Measurements from ENCODE around the gene MRPL49.
"Not testable (repeated sequence)": the region's sequence is repeated elsewhere in the genome, so short reads cannot be mapped to it uniquely, and the experiment has no call there.

MRPL49 gene

DNA sequence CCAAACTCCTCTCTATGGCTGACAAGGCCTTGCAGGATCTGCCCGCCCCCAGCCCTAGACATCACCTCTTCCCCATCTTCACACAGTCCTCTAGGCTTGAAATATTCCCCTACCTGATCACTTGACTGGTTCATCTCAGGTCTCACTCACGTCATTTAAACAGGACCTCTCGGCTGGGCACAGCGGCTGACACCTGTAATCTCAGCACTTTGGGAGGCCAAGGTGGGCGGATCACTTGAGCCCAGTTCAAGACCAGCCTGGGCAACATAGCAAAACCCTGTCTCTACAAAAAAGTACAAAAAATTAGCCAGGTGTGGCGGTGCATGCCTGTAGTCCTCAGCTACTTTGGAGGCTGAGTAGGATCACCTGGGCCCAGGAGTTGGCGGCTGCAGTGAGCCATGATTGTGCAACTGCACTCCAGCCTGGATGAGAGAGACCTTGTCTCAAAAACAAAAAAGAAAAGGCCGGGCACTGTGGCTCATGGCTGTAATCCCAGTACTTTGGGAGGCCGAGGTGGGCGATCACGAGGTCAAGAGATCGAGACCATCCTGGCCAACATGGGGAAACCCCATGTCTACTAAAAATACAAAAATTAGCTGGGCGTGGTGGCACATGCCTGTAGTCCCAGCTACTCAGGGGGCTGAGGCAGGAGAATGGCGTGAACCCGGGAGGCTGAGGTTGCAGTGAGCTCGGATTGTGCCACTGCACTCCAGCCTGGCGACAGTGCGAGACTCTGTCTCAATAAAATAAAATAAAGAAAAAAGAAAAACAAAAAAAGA lies 3.0 kb upstream of the MRPL49 start:
- DNase-seq, result not testable (repeated sequence)

DNA sequence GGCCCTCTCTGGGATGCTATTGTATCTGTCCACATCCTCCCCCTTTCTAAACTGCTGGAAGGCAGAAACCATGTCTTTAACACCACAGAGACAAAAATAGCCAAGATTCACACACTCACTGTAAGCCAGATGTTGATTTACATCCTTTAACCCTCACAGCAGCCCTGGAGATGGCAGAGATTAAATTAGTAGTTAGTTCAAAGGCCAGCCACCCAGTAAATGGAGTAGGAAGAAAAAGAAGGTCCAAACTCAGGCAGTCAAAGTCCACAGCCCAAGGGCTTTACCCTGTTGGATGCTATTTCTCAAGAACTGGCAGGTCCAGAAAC lies 2.5 kb upstream of the MRPL49 start:
- DNase-seq, result no peak

DNA sequence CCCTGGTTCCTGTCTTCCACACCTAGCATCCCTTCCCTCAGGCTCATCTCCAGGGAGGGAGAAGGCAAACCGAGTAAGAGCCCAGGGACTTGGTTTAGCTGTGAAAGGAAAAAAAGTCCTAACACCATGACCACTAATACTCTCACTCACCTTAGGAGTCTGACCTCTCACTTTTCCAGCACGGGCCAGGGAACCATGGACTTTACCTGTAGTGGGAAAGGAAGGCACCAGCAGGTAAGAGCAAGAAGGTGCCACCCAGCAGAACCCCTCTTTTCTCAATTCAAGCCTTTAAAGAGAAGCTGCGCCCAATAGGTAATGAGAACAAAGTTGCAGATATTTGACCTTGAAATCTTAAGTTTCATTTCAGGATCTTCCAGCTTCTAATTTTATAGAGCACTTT lies 1.3 kb upstream of the MRPL49 start:
- no peak for DNase-seq

DNA sequence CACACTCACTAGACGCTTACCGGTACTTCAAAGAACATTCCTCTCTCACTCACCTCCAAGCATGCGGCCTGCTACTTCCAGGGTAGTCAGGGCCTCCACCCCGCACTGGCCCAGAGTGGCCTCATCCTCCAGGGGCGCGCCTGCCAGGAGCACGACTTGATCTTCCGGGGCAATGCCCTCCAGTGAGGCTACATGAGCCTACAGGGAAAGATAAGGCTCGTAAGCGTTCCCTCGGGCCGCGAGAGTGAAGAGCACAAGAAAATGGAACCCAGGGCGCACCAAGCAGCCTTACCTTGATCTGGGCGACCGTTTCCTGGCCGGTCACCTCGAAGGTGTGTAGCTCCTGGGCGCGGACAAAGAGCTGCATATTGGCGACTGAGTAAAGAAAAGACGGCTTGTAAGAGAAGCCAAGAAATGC lies 665 bp upstream of the MRPL49 start:
- DNase-seq, result no peak

DNA sequence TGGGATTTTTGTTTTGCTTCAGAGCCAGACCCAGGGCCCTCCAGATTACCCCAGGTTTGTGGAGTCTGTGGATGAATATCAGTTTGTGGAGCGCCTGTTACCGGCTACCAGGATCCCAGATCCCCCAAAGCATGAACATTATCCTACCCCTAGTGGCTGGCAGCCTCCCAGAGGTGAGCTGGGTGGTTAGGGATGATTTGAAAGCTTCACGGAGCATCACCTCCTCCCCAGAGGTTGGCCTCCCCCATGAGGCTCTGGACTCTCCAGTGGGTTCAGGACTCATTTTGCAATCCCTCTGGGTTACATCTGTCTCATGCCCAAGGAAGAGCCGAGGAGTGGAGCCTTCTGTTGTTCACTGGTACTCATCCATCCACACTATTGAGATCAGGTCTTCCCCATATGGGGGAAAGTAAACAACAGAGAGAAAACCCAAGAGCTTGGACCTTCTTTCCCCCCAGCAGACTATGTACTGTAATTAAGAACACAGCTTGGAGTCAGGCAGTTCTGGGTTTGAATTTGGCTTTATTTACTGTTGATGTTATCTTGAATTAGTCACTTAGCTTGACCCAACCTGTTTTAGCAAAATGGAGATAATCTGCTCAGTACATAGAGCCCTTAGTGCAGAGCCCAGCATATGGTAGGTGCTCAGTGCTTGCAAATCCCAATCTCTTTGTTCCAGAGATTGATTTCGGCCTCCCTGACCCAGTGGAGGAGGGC lies 2.5 kb downstream of the MRPL49 start:
- DNase-seq, result no peak

DNA sequence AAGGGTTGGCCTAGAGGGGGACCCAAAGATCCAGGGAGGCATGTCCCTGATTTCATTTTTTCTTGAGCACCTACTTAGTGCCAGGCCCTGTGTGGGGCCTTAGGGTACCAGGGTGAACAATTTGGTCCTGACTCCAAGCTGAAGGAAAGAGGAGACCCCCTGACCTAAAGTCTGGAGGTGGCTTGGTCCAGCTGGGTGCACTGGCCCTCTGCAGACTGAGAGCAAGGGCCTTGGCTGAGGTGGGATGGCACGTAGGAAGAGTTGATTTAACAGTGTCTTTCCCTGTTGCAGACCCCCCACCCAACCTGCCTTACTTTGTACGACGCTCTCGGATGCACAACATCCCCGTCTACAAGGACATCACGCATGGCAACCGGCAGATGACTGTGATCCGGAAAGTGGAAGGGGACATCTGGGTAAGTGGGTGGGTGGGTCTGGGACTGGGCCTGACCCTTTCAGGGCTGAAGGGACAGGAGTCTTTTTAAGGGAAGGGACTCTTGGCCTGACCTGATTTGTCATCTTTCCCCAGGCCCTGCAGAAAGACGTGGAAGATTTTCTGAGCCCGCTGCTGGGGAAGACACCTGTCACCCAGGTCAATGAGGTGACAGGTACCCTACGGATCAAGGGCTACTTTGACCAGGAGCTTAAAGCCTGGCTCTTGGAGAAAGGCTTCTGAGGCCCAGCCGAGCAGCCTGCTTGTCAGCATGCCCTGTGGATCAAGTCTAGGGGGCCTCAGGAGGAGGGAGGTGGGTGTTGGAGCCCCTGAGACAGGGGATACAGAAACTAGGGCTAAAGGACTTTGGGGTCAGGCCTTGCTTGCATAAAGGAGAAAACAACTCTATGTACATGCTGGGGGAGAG lies 3.3 kb downstream of the MRPL49 start:
- no peak for DNase-seq

DNA sequence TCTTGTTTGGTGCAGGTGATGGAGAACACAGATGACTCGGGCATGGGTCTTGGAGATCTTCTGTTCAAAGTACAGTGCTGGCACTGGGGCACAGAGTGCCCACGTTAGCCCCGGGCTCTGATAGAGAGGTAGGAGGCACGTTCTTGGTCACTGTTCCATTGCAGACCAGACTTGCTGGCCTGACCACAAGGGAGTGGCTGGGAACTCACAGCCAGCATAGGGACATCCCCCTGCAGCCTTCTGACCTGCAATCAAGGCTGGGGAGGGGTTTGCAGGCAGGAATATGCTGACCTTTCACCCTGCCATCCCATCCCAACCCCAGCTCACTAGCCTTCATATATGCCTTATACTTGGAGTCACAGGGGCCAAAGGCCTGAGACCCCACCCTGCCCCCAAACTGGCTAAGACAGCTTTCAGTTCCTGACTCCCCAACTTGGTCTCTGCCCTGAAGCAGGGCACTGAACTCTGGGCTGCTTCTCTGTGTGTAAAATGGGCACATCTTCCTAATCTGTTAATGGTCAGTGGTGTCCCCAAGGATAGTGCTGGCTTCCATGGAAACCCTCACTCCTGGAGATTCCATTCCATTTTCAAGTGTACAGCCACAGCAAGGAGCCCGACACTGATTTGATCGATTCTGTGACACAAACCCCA lies 4.6 kb downstream of the MRPL49 start:
- no peak for DNase-seq

DNA sequence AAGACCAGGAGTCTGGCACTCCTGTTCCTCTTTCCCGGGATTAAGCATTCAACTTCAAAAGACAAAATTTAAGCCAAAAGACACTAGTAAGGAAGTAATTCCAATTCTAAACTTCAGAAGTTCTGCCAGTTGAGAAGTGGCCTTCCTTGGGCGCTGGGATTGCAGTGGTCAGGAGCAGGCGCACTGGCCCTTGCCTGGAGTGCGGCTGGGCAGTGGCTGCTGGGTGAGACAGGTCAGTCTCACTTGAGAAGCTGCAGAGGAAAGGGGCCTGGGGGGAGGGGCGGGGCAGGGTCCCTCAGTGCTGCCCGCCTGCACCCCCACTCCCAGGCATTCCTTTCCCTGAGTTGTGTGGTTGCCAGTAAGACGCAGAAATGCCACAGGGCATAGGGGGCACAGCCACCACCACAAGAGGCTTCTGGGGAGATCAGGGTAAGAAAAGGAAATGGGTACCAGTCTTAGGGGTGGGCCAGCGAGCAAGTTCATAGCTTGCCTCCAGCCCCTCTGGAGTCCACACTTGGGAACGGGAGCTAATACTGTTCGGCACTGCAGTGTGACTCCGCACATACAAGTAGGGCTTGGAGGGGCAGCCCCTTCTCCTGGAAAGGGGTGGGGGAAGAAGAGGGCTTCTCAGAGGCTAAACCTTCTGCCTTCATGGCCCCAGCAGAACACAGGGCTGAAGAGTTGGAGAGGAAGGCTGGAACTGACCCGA lies 5.5 kb downstream of the MRPL49 start:
- no peak for DNase-seq

DNA sequence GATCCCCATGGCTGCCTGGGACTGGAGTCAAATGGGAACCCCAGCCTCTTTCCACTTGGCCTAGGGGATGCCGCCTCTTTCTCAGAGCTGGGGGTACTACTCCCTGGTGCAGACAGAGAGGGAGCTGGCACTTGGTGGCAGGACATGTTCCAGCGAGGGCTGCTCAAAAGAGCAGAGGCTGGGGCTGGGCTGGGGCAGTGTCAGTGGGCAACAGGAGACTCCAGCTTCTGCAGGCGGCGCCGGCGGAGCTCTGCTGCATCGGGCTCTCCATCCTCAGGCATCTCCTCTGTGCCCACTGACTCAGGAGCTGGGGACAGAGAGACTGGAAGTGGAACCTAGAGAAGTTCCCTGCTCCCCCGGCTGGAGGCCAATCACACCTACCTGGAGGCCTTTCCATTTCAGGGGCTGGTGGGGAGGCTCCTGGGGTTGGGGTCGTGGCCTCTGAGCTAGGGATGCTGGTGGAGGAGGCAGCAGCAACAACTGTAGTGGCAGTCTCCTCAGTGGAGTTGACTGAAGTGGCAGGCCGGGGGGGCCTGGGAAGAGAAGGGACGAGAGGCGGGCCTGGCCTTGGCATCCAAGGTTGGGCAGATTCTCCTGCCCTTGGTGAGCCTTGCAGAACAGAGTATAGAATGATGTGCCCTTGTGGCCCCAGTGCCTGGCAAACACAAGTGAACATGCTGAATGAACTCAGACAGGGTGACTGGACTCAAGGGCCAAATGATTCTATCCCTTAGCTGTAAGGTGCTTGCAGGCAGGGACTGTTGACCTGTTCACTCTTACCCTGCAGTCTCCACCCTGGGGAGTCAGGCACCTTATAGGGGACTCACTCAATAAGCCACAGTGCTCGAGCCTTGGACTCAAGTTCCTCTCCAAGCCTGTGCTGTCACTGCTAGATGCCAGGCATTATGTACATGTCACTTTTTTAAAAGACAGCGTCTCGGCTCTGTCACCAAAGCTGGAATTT lies 6.3 kb downstream of the MRPL49 start:
- DNase-seq, result no peak

DNA sequence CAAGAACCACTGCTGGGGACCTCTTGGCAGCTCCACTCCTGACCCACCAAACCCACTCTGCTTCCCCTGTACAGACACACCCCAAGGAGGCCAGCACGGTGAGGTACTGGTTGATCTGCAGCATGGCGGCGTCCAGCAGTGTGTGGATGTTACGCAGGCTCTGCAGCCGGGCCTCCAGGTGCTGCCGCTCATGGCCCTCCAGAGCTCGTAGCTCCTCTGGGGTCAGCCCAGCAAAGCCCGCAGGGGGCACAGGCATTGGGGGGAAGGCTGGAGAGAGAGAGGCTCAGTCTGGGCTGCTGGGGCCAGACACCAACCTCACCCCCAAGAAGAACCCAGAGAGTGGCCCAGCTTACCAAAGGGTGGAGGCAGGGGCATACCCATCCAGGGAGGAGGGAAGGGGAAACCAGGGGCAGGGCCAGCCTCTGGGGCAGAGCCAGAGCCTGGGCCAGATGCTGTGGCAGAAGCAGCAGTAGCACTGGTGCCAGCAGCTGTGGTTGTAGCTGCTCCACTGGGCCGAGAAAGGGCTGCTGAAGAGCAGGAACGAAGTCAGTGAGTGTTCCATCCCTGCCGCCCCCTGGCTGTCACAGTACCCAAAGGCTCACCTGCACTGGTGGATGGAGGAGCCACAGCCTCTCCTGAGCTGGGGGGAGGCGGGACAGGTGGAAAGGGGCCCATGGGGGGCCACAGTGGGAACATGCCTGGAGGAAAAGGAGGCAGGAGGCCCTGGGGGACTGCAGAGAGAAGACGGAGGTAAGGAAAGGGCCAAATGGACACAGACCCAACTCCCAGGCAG lies 7.7 kb downstream of the MRPL49 start:
- no peak for DNase-seq

DNA sequence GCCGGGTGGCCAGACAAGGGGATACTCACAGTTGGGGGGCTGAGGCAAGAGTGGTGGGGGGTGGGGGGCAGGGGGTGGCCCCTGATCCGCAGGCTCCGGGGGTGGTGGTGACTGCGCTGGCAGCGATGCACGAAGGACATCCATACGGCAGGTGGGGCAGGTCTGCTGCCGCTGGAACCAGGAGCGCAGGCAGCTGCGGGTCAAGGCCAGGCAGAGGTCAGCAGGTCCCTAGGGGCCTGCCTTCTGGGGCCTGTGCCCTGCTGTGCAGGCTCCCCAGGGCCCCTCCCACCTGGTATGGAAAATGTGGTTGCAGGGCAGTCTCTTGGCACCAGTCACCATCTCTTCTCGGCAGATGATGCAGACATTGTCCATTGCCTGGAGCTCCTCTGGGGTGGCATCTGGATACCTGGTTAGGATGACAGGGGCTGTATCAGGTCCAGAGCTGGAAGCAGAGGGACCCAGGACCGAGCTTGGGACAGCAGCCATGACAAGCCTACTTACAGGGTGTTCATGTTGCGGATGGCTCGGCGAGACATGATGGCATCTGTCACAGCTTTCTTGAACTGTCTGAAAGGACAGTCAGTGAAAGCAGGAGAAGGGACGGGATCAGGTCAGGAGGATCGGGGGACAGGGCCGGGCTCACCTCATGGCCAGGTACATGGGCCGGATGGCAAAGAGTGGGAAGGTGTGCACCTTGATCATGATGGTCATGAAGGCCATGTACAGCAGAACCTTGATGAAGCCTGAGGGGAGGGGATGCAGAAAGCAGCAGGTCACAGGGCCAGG lies 8.7 kb downstream of the MRPL49 start:
- DNase-seq, result no peak

DNA sequence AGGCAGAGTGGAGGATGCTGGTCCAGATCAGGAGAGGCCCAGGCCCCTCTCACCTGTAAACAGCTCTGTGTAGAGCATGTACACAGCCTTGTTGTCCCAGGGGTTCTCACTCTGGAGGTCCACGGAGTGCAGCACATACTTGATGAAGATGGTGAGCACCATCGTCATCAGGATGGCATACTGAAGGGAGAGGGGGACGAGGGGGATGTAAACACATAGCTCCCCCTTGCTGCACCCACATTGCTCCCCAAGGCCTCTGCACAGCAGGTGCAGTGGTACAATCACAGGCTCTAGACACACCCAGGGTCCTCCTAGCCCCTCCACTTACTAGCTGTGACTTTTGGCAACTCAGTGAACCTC lies 9.3 kb downstream of the MRPL49 start:
- DNase-seq, result no peak

DNA sequence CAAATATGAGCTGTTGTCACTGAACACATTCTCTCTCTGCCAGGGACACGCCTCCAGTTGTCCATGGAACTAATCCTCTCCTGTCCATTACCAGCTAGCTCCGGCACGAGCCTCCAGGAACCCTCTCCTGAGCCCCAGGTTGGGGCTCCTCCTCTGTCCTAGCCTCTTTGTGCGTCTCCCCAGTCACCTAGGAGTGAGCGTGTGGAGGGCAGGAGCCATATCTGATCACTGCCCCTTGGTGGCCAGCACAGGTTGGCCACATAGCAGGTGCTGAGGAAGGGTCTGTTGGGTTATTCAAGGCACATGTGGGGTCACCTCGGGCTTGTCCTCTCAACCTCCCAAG lies 9.7 kb downstream of the MRPL49 start:
- no peak for DNase-seq

DNA sequence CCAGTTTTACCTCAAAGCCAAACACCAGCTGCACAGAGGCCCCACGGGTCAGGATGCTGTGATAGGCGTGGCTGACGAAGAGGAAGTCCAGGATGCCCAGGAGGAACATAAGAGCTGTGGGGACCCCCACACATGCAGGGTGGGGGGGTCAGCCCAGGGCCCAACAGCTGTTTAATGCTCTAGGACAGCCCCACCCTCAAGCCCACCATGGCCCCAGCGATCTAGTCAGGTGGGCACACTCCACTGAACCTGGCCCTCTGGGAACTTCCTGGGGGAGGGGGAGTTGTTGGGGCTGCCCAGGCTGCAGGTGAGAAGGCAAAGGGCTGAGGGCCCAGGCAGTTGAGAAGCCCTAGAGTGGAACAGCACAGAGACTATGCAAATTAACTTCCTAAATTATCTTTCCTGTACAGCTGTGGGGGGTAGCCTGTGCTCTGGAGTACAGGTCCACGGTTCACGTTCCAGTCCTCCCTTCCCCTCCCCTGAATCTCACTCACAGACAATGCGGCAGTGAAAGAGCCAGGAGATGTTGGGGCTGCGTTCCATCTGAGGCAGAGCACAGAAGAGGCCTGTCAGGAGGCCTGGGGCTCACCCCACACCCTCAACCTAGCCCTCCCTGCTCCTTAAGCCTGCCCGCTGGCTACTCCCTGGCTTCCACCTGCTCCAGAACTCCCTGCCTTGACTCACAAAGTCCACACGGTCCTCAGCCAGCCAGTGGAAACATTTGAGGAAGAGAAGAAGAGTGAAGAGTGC lies 10.3 kb downstream of the MRPL49 start:
- DNase-seq, result no peak

DNA sequence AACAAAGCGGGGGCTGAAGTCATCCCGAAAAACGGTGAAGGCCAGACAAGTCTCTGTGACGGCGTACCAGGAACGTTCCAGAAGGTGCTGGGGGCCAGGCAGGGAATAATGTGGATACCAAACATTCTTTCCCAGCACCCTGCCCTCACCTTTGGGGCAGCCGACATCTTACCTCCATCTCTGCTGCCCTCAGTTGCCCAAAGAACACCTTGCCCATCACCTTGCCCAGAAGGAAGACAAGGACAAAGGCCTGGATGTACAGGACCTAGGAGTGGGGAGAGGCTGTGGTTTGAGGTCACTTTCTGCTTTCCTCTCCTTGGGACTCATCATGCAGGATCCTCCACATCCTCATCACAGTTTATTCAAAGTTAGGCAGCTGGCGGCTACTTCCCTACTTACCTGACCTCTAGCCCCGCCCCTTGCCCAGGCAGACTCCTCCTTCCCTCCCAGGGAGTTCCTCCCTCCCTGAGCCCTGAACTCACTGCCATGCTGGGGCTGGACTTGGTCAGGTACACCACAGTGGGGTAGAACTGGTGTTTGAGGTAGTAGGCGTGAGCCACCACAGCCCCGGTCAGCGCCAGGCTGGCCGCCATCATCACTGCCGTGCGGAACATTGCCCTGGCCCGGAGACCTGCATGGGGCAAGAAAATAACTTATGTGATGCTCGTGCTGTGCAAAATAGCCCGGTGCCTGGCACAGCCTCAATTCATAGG lies 11.0 kb downstream of the MRPL49 start:
- no peak for DNase-seq

DNA sequence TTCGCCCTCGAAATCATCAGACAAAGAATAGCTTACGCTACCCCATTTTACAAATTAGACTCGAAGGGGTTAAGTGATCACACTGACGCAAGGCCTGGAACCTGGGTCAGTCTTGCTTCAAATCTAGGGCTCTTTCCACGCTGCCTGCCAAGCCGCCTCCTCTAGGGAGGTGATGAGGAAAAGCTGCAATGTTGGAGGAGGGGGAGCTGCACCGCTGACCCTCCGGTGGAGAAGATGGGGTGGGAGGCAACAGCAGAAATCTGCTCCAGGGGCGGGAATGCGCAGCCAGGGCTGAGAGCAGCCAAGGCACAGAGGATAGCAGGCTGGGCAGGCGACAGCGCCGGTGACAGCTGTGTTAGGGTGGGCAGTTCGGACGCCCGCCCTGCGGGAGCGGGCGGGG lies 11.6 kb downstream of the MRPL49 start:
- DNase-seq, result no peak

DNA sequence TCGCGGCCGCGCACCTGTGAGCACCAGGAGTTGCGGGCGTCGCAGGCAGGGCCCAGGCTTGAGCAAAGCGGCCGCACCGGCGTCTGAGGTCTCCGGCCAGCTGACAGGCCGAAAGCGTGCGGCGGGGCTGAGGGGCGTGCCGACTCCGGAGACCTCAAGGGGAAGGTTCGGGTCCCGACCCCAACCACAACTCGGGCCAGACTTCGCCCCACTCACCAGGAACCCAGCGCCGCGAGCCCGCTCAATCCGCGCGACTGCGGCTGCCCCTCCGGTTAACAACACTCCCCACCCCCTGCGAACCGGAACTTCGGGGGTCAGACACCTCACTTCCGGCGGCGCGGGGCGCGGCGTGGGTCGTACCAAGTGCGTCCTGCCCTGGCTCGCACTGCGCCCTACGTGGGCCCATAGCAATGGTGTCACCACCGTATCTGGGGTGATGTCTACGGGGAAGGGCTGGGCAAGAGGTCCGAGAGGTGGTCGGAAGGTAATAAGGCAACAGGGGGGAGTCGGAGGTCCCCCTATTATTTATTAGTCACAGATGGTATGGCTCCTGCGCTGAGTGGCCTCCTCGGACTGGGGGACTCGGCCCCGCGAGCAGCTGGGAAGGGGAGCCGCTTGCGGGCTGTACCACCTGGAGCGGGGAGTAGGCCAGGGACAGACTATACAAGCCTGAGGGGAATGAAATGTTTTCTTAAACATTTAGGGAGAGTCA lies 12.3 kb downstream of the MRPL49 start, which contains the start of gene SYVN1:
Gene SYVN1 (minus strand): TSS at position 280 of the 712 bp plus-strand sequence. CDS start 918 bp downstream, outside the sequence.
- peak; percentile 87 for DNase-seq
